Duodenal mucosa (tissue), 2 donors: ENCODE data around the gene C7.

Experiments
- H3K27ac ChIP-seq: one replicate; pipeline ENCODE4 v1.7.0; 2013; ENCODE audit warnings: low read depth, low read length
- H3K27me3 ChIP-seq, 2 donors: one replicate each; pipeline ENCODE4 v1.7.0; 2013; ENCODE audit warnings: low read length in 2 of 2, control low read depth in 1 of 2; ENCODE audit not compliant: insufficient read depth in 2 of 2, control insufficient read depth in 1 of 2
- H3K36me3 ChIP-seq, 2 donors: one replicate each; pipeline ENCODE4 v1.7.0; 2013; ENCODE audit warnings: low read length in 2 of 2, control low read depth in 1 of 2; ENCODE audit not compliant: insufficient read depth in 2 of 2, control insufficient read depth in 1 of 2
- H3K4me1 ChIP-seq, 2 donors: one replicate each; pipeline ENCODE4 v1.7.0; 2013; ENCODE audit warnings: low read length in 2 of 2, control low read depth in 1 of 2; ENCODE audit not compliant: insufficient read depth in 2 of 2, control insufficient read depth in 1 of 2
- H3K4me3 ChIP-seq, 2 donors: one replicate each; pipeline ENCODE4 v1.7.0; 2013; ENCODE audit warnings: low read length in 2 of 2, low read depth in 1 of 2
- H3K9ac ChIP-seq, 2 donors: one replicate each; pipeline ENCODE4 v1.7.0; 2013; ENCODE audit warnings: low read length in 2 of 2, low read depth in 1 of 2
- H3K9me3 ChIP-seq, 2 donors: one replicate each; pipeline ENCODE4 v1.7.0; 2013; ENCODE audit warnings: low read length in 2 of 2, control low read depth in 1 of 2; ENCODE audit not compliant: control insufficient read depth in 1 of 2

C7 gene

DNA sequence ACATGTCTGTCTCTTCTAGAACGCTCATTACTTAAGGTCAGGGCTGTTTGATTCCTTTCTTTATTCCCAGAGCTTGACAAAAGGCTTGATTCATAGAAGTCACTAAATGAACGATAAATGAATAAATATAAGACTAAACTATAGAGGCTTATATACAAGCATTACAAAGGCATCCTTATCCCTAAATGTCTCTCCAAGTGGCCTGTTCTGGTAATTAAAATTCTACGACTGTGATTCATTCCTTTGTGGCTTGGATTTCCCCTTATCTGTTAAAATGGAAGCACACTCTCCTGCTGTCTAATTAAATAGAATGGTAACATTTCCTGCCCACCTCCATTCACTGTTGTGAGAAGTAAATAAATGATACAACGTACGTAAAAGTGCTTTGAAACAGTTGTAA, 49.5 kb downstream of the C7 start:
- no peak overlapping the region for H3K27ac ChIP-seq
- H3K9ac ChIP-seq = no peak overlapping the region
- H3K4me3 ChIP-seq = no peak overlapping the region
- H3K9me3 ChIP-seq = peaks cover 0 to 12% of the 10 kb centered on the region in 2 donors
- no peaks in the 10 kb centered on the region for H3K27me3 ChIP-seq
- H3K4me1 ChIP-seq = no peaks in the 10 kb centered on the region
- H3K36me3 ChIP-seq = peaks cover 2 to 3% of the 10 kb centered on the region in 2 donors

DNA sequence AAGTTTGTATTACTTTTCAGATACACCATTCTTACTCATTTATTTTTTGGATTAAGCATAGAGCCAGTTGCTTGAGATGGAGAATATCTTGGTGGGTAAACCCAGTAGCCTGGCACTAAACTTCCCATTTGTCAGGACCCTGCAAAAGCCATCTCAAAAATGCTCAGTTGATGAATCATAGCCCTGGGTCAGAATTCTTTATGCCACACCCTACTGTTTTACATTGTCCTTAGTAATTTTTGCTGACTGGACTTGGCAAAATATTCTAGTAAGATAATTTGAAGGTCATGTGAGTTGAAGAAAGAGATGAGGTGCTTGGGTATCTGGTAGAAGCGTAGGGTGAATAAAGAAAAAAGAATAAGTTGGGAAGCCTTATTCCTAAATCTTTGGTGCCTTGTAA, 50.7 kb downstream of the C7 start:
- Histone ChIP-seq H3K4me1 (no peaks in the 10 kb centered on the region), H3K27me3 (no peaks in the 10 kb centered on the region), H3K9ac (no peak overlapping the region), H3K27ac (no peak overlapping the region), H3K4me3 (no peak overlapping the region), H3K9me3 (peaks cover 0 to 12% of the 10 kb centered on the region in 2 donors), H3K36me3 (peaks cover 2 to 3% of the 10 kb centered on the region in 2 donors)

GRCh38 chr5:40962207-40962955, 53.1 kb downstream of the C7 start:
- H3K27ac ChIP-seq = no peak overlapping the region
- no peaks in the 10 kb centered on the region for H3K27me3 ChIP-seq
- H3K9ac ChIP-seq = no peak overlapping the region
- peaks cover 2 to 3% of the 10 kb centered on the region in 2 donors for H3K36me3 ChIP-seq
- H3K4me1 ChIP-seq = no peaks in the 10 kb centered on the region
- H3K9me3 ChIP-seq = peaks cover 0 to 12% of the 10 kb centered on the region in 2 donors
- no peak overlapping the region for H3K4me3 ChIP-seq

- no peaks in the 10 kb centered on the region for H3K4me1 ChIP-seq
- no peak overlapping the region for H3K4me3 ChIP-seq
- no peaks in the 10 kb centered on the region for H3K9me3 ChIP-seq
- no peaks in the 10 kb centered on the region for H3K36me3 ChIP-seq
- no peak overlapping the region for H3K9ac ChIP-seq
- no peak overlapping the region for H3K27ac ChIP-seq
- H3K27me3 ChIP-seq = no peaks in the 10 kb centered on the region
Observed at GRCh38 chr5:40972434-40972833, 63.1 kb downstream of the C7 start.

GRCh38 chr5:40973364-40974004, 64.2 kb downstream of the C7 start:
- Histone ChIP-seq H3K4me3 (no peak overlapping the region), H3K4me1 (no peaks in the 10 kb centered on the region), H3K9me3 (no peaks in the 10 kb centered on the region), H3K27ac (no peak overlapping the region), H3K27me3 (no peaks in the 10 kb centered on the region), H3K9ac (no peak overlapping the region), H3K36me3 (no peaks in the 10 kb centered on the region)

- no peak overlapping the region for H3K27ac ChIP-seq
- H3K36me3 ChIP-seq = no peaks in the 10 kb centered on the region
- H3K9ac ChIP-seq = no peak overlapping the region
- no peak overlapping the region for H3K4me3 ChIP-seq
- no peaks in the 10 kb centered on the region for H3K9me3 ChIP-seq
- H3K4me1 ChIP-seq = no peaks in the 10 kb centered on the region
- H3K27me3 ChIP-seq = no peaks in the 10 kb centered on the region
Observed at GRCh38 chr5:40976041-40976440, 66.7 kb downstream of the C7 start.

GRCh38 chr5:40976836-40977235, 67.5 kb downstream of the C7 start:
- H3K9me3 ChIP-seq = no peaks in the 10 kb centered on the region

DNA sequence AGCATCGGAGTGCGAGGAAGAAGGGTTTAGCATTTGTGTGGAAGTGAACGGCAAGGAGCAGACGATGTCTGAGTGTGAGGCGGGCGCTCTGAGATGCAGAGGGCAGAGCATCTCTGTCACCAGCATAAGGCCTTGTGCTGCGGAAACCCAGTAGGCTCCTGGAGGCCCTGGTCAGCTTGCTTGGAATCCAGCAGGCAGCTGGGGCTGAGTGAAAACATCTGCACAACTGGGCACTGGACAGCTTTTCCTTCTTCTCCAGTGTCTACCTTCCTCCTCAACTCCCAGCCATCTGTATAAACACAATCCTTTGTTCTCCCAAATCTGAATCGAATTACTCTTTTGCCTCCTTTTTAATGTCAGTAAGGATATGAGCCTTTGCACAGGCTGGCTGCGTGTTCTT, 72.1 kb downstream of the C7 start:
- Histone ChIP-seq H3K36me3 (no peaks in the 10 kb centered on the region), H3K4me1 (no peaks in the 10 kb centered on the region), H3K9ac (no peak overlapping the region), H3K27me3 (no peaks in the 10 kb centered on the region), H3K9me3 (no peaks in the 10 kb centered on the region), H3K27ac (no peak overlapping the region), H3K4me3 (no peak overlapping the region)

More at GRCh38 chr5:40976836-40977235, 67.5 kb downstream of the C7 start:
- no peaks in the 10 kb centered on the region for H3K36me3 ChIP-seq
- no peak overlapping the region for H3K9ac ChIP-seq
- H3K4me3 ChIP-seq = no peak overlapping the region
- no peaks in the 10 kb centered on the region for H3K27me3 ChIP-seq
- H3K27ac ChIP-seq = no peak overlapping the region
- H3K4me1 ChIP-seq = no peaks in the 10 kb centered on the region

DNA sequence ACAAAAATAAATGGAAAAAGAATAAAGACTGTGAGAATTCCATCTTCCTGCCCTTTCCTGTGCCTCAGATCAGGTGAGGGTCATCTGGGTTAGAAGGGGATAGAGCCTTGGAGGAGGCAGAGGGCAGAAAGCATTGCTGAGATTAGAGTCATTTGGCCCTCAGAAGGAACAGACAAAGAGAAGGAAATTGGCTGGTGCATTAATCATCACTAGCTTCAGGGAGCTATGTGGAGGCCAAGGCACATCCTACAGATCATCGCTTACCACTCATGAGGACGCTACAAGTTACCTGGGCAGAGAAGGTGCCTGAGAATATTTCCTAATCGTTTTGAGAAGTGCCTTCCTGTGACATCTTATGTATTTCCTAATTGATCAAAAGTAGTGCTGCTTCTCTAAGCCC, 74.5 kb downstream of the C7 start:
- Histone ChIP-seq H3K9me3 (no peaks in the 10 kb centered on the region), H3K4me1 (no peaks in the 10 kb centered on the region), H3K4me3 (no peak overlapping the region), H3K9ac (no peak overlapping the region), H3K36me3 (no peaks in the 10 kb centered on the region), H3K27me3 (no peaks in the 10 kb centered on the region), H3K27ac (no peak overlapping the region)

GRCh38 chr5:40984884-40985283, 75.6 kb downstream of the C7 start:
- H3K27ac ChIP-seq = no peak overlapping the region
- H3K27me3 ChIP-seq = no peaks in the 10 kb centered on the region
- no peaks in the 10 kb centered on the region for H3K9me3 ChIP-seq
- no peak overlapping the region for H3K9ac ChIP-seq
- H3K36me3 ChIP-seq = no peaks in the 10 kb centered on the region
- no peak overlapping the region for H3K4me3 ChIP-seq
- no peaks in the 10 kb centered on the region for H3K4me1 ChIP-seq
